HG02798 (cell line): ENCODE results near the gene KPNB1.

Experiments
- ATAC-seq: cut with Tn5 transposase; IDR thresholded peaks from one replicate; pipeline ENCODE4 v1.9.1; 2021; ENCODE audit warnings: mild to moderate bottlenecking; ENCODE audit not compliant: unreplicated experiment, poor library complexity

Gene KPNB1

GRCh38 chr17:47635734-47636133 lies 14.0 kb upstream of the KPNB1 start:
- no peak for ATAC-seq

GRCh38 chr17:47636273-47637030 lies 13.3 kb upstream of the KPNB1 start:
- ATAC-seq, result no peak

GRCh38 chr17:47638903-47639302 lies 10.8 kb upstream of the KPNB1 start:
- ATAC-seq, result no peak

GRCh38 chr17:47640076-47640475 lies 9.6 kb upstream of the KPNB1 start:
- ATAC-seq, result no peak

- ATAC-seq, result no peak
Measured at GRCh38 chr17:47641202-47641601, 8.5 kb upstream of the KPNB1 start.

- no peak for ATAC-seq
Measured at GRCh38 chr17:47643116-47643515, 6.6 kb upstream of the KPNB1 start.

- no peak for ATAC-seq
Measured at GRCh38 chr17:47644324-47644723, 5.4 kb upstream of the KPNB1 start.

GRCh38 chr17:47649972-47650524 lies 329 bp downstream of the KPNB1 start:
- no peak for ATAC-seq

- ATAC-seq, result peak; percentile 68
Measured at GRCh38 chr17:47650525-47651522, 1.1 kb downstream of the KPNB1 start.

GRCh38 chr17:47651704-47652103 lies 2.0 kb downstream of the KPNB1 start:
- ATAC-seq, result no peak

GRCh38 chr17:47652570-47652969 lies 2.9 kb downstream of the KPNB1 start:
- ATAC-seq, result no peak

GRCh38 chr17:47653442-47653841 lies 3.7 kb downstream of the KPNB1 start:
- no peak for ATAC-seq

- ATAC-seq, result no peak
Measured at GRCh38 chr17:47654991-47655390, 5.3 kb downstream of the KPNB1 start.

GRCh38 chr17:47660064-47660492 lies 10.4 kb downstream of the KPNB1 start:
- peak; percentile 67 for ATAC-seq

- peak; percentile 50 for ATAC-seq
Measured at GRCh38 chr17:47663912-47664623, 14.3 kb downstream of the KPNB1 start.

- no peak for ATAC-seq
Measured at GRCh38 chr17:47664624-47664941, 14.9 kb downstream of the KPNB1 start.

GRCh38 chr17:47665655-47666054 lies 15.9 kb downstream of the KPNB1 start:
- no peak for ATAC-seq

GRCh38 chr17:47669081-47669480 lies 19.4 kb downstream of the KPNB1 start:
- ATAC-seq, result no peak

- ATAC-seq, result no peak
Measured at GRCh38 chr17:47670064-47670463, 20.3 kb downstream of the KPNB1 start.

GRCh38 chr17:47674499-47674898 lies 24.8 kb downstream of the KPNB1 start:
- ATAC-seq, result no peak
